GM19455 (cell line): Measurements from ENCODE around the gene CYFIP1.

Source experiments
- ATAC-seq: cut with Tn5 transposase; IDR thresholded peaks from one replicate; pipeline ENCODE4 v1.9.1; 2021; ENCODE audit not compliant: unreplicated experiment

Gene CYFIP1

GRCh38 chr15:22918596-22919140 is 61.5 kb downstream of the CYFIP1 start:
- ATAC-seq, result no peak

- ATAC-seq, result no peak
These were observed 62.1 kb downstream of the CYFIP1 start for GRCh38 chr15:22918056-22918455.

- ATAC-seq, result no peak
These were observed 62.6 kb downstream of the CYFIP1 start for GRCh38 chr15:22917556-22917955.

GRCh38 chr15:22916606-22917350 is 63.4 kb downstream of the CYFIP1 start:
- ATAC-seq, result no peak

GRCh38 chr15:22915866-22916515 is 64.2 kb downstream of the CYFIP1 start:
- ATAC-seq, result no peak

GRCh38 chr15:22913646-22914380 is 66.4 kb downstream of the CYFIP1 start:
- no peak for ATAC-seq

- ATAC-seq, result no peak
These were observed 67.9 kb downstream of the CYFIP1 start for GRCh38 chr15:22912256-22912655.

GRCh38 chr15:22911306-22911705 is 68.9 kb downstream of the CYFIP1 start:
- ATAC-seq, result no peak

- no peak for ATAC-seq
These were observed 71.3 kb downstream of the CYFIP1 start for GRCh38 chr15:22908830-22909229.

GRCh38 chr15:22907161-22907950 is 72.8 kb downstream of the CYFIP1 start:
- ATAC-seq, result no peak

- no peak for ATAC-seq
These were observed 75.4 kb downstream of the CYFIP1 start for GRCh38 chr15:22904736-22905135.

- no peak for ATAC-seq
These were observed 76.1 kb downstream of the CYFIP1 start for GRCh38 chr15:22903961-22904534.

GRCh38 chr15:22903427-22903826 is 76.7 kb downstream of the CYFIP1 start:
- no peak for ATAC-seq

GRCh38 chr15:22902981-22903380 is 77.2 kb downstream of the CYFIP1 start:
- no peak for ATAC-seq

- ATAC-seq, result no peak
These were observed 77.6 kb downstream of the CYFIP1 start for GRCh38 chr15:22902578-22902977.

GRCh38 chr15:22902046-22902445 is 78.1 kb downstream of the CYFIP1 start:
- no peak for ATAC-seq

GRCh38 chr15:22895465-22896190 is 84.5 kb downstream of the CYFIP1 start:
- ATAC-seq, result no peak

- no peak for ATAC-seq
These were observed 86.3 kb downstream of the CYFIP1 start for GRCh38 chr15:22893881-22894280.

GRCh38 chr15:22893081-22893480 is 87.1 kb downstream of the CYFIP1 start:
- no peak for ATAC-seq

GRCh38 chr15:22892333-22892732 is 87.8 kb downstream of the CYFIP1 start:
- no peak for ATAC-seq
